Measurements from ENCODE around the gene MOK.
A peak's percentile ranks its signal among the peaks of the same experiment; 100 is the strongest.
"Not testable (repeated sequence)": the region's sequence is repeated elsewhere in the genome, so short reads cannot be mapped to it uniquely, and the experiment has no call there.

The MOK gene, protein sequence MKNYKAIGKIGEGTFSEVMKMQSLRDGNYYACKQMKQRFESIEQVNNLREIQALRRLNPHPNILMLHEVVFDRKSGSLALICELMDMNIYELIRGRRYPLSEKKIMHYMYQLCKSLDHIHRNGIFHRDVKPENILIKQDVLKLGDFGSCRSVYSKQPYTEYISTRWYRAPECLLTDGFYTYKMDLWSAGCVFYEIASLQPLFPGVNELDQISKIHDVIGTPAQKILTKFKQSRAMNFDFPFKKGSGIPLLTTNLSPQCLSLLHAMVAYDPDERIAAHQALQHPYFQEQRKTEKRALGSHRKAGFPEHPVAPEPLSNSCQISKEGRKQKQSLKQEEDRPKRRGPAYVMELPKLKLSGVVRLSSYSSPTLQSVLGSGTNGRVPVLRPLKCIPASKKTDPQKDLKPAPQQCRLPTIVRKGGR

GRCh38 chr14:102304611-102305506, at the start of gene MOK:
Gene MOK, minus strand, starts transcription at chr14:102305164. Its CDS starts 196 bp downstream, at chr14:102304968.
- FAIRE-seq, result peak; percentile 98
- peak; percentile 99 for DNase-seq (ENCODE audit: insufficient read length, low spot score)

GRCh38 chr14:102353126-102353619, 48.2 kb upstream of the MOK start:
- FAIRE-seq, result no peak

DNA sequence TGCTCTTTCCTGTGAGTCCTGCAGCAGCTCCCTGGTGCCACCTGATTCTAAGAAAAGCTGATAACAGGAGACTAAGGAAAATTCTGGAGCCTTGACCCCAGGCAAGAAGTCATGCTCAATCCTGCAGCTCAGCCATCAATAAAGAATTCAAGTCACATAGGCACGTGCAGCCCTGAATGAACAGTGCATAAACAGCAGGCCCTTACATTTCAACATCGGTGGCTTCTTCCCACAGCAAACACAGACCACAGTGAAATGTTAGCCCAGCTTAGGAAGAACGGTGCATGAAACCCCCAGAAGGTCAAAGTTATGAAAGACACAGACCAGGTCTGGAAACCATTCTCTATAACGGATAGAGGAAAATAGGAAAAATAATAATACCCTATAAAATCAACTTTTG, 47.2 kb upstream of the MOK start:
- FAIRE-seq, result no peak

More at GRCh38 chr14:102353126-102353619, 48.2 kb upstream of the MOK start:
- DNase-seq (ENCODE audit: insufficient read length, low spot score), result no peak

GRCh38 chr14:102351593-102351992, 46.6 kb upstream of the MOK start:
- not testable (repeated sequence) for FAIRE-seq; DNase-seq (ENCODE audit: insufficient read length, low spot score)

More for the DNA sequence above, 47.2 kb upstream of the MOK start:
- DNase-seq (ENCODE audit: insufficient read length, low spot score), result no peak

GRCh38 chr14:102351023-102351422, 46.1 kb upstream of the MOK start:
- FAIRE-seq, result no peak

GRCh38 chr14:102348376-102348775, 43.4 kb upstream of the MOK start:
- no peak for DNase-seq (ENCODE audit: insufficient read length, low spot score)
- FAIRE-seq, result no peak

More at GRCh38 chr14:102351023-102351422, 46.1 kb upstream of the MOK start:
- no peak for DNase-seq (ENCODE audit: insufficient read length, low spot score)

DNA sequence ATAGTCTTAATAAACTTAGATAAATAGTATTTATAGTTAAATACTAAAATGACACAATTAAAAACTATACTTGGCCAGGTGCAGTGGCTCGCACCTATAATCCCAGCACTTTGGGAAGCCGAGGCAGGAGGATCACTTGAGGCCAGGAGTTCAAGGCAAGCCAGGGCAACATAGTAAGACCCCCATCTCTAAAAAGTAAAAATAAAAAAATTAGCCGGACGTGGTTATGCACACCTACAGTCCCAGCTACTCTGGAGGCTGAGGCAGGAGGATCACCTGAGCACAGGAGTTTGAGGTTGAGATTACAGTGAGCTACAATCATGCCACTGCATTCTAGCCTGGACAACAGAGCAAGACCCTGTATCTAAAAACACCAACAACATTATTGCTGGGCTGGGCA, 41.7 kb upstream of the MOK start:
- no peak for FAIRE-seq
- DNase-seq (ENCODE audit: insufficient read length, low spot score), result no peak

GRCh38 chr14:102345232-102345631, 40.3 kb upstream of the MOK start:
- no peak for FAIRE-seq
- DNase-seq (ENCODE audit: insufficient read length, low spot score), result no peak

GRCh38 chr14:102344485-102344884, 39.5 kb upstream of the MOK start:
- FAIRE-seq (peak; percentile 36), DNase-seq (ENCODE audit: insufficient read length, low spot score) (no peak)

DNA sequence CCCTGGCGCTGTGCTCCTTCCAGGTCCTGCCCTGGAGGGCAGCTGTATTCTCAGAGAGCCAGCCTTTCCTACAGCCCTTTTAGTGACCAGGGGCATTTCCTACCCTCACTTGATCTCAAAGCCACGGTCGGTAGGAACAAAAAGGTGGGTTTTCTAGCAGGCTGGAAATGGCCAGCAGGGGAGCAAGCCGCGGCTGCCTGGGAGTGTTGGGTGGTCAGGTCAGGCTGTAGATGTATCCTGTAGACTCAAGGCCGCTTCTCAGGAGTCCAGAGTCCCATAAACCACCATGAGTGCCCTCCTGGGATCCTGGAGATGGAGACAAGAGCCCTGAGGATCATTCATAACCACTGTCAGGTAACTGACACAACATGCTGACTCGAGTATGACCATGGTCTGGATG, 39.1 kb upstream of the MOK start:
- FAIRE-seq, result no peak
- no peak for DNase-seq (ENCODE audit: insufficient read length, low spot score)

- FAIRE-seq (no peak), DNase-seq (ENCODE audit: insufficient read length, low spot score) (no peak)
These were observed 37.3 kb upstream of the MOK start for GRCh38 chr14:102342238-102342637.

- FAIRE-seq (no peak), DNase-seq (ENCODE audit: insufficient read length, low spot score) (no peak)
These were observed 36.6 kb upstream of the MOK start for GRCh38 chr14:102341566-102341965.

DNA sequence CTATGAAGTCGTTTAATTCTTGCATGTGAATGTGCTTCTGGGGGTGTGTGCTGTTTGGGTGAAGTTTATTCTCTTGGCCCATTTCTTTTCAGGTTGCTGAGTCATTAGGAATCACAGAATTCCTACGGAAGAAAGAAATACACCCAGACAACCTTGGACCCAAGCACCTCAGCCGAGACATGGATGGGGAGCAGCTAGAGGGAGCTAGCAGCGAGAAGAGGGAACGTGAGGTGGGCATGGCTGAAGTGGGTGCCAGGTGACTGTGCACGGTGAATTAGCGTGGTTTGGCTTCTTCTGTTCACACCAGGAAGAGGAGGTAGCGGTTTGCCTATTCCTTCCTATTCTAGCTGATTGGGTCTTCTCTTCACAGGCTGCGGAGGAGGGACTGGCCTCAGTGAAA, 33.8 kb upstream of the MOK start:
- DNase-seq (ENCODE audit: insufficient read length, low spot score), result no peak
- no peak for FAIRE-seq

DNA sequence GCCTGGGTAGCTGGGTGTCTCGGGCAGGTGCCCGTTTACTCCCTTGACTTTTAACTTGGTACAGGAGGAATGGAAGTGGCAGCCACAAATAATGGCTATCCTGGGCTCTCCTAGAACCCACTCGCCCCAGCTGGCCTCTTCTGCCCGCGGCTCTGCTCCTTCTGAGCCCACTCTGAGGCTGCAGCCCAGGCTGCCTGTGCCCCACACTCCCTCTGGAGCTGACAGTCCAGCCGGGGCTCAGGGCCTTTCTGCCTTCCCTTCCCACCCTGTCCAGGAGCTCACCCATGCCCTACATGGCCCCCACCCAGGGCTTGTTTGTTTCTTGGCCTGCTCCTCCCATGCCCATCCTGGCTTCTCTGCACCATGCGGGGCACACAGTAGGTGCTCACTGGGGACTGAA, 30.2 kb upstream of the MOK start:
- FAIRE-seq, result no peak

GRCh38 chr14:102333795-102334705, 29.1 kb upstream of the MOK start:
- DNase-seq (ENCODE audit: insufficient read length, low spot score), result no peak

More for the DNA sequence above, 30.2 kb upstream of the MOK start:
- no peak for DNase-seq (ENCODE audit: insufficient read length, low spot score)

GRCh38 chr14:102333390-102333789, 28.4 kb upstream of the MOK start:
- no peak for FAIRE-seq
- DNase-seq (ENCODE audit: insufficient read length, low spot score), result no peak

More at GRCh38 chr14:102333795-102334705, 29.1 kb upstream of the MOK start:
- no peak for FAIRE-seq

GRCh38 chr14:102330806-102331205, 25.8 kb upstream of the MOK start:
- DNase-seq (ENCODE audit: insufficient read length, low spot score), result no peak
- FAIRE-seq, result no peak

DNA sequence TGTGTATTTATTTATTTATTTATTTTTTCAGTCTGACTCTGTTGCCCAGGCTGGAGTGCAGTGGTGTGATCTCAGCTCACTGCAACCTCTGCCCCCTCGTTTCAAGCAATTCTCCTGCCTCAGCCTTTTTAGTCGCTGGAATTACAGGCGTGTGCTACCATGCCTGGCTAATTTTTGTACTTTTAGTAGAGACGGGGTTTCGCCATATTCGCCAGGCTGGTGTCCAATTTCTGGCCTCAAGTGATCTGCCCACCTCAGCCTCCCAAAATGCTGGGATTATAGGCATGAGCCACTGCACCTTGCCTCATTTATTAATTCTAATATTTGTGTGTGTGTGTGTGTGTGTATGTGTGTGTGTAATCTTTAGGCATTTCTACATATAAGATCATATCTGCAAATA, 24.4 kb upstream of the MOK start:
- not testable (repeated sequence) for DNase-seq (ENCODE audit: insufficient read length, low spot score); FAIRE-seq

- DNase-seq (ENCODE audit: insufficient read length, low spot score) (no peak), FAIRE-seq (no peak)
These were observed 21.6 kb upstream of the MOK start for GRCh38 chr14:102326583-102326982.

GRCh38 chr14:102325791-102326345, 20.9 kb upstream of the MOK start:
- DNase-seq (ENCODE audit: insufficient read length, low spot score) (no peak), FAIRE-seq (no peak)

All from HTR-8/SVneo (cell line).